ENCODE measurements around the gene MED16.
A peak's percentile ranks its signal among the peaks of the same experiment; 100 is the strongest.

The MED16 gene

GRCh38 chr19:939439-939838 lies 46.5 kb upstream of the MED16 start:
- H3K27ac ChIP-seq, result no peak overlapping the region
- TF ChIP-seq ZFX (IDR thresholded peaks at IDR 0.05; ENCODE audit: borderline replicate concordance) (no peak), CTCF (IDR thresholded peaks at IDR 0.05) (no peak)

- H3K27ac ChIP-seq, result no peak overlapping the region
Measured at GRCh38 chr19:938233-938923, 45.4 kb upstream of the MED16 start.

DNA sequence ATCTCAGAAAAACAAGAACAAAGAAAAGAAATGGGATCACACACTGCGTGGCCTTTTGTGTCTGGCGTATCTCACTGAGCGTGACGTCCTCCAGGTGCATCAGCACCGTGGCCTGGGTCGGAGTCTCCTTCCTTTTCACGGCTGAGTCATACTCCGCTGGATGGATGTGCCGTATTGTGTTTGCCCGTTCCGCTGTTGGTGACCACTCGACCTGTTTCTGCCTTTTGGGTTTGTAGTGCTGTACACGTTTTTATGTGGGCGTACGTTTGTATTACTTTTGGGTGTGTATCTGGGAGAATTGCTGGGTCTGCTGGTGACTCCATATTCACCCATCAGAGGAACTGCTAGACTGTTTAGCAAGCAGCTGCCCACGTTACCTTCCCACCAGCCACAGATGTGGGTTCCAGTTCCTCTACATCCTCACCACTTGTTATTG lies 44.3 kb upstream of the MED16 start:
- TF ChIP-seq CTCF (IDR thresholded peaks at IDR 0.05) (no peak), ZFX (IDR thresholded peaks at IDR 0.05; ENCODE audit: borderline replicate concordance) (no peak)
- H3K27ac ChIP-seq, result no peak overlapping the region

More at GRCh38 chr19:938233-938923, 45.4 kb upstream of the MED16 start:
- TF ChIP-seq CTCF (IDR thresholded peaks at IDR 0.05) (no peak), ZFX (IDR thresholded peaks at IDR 0.05; ENCODE audit: borderline replicate concordance) (no peak)

- TF ChIP-seq ZFX (IDR thresholded peaks at IDR 0.05; ENCODE audit: borderline replicate concordance), result no peak
- no peak for TF ChIP-seq CTCF (IDR thresholded peaks at IDR 0.05)
- no peak overlapping the region for H3K27ac ChIP-seq
Measured at GRCh38 chr19:936175-936546, 43.2 kb upstream of the MED16 start.

- peak overlapping the region; percentile 53 for H3K27ac ChIP-seq
- no peak for TF ChIP-seq ZFX (IDR thresholded peaks at IDR 0.05; ENCODE audit: borderline replicate concordance)
- TF ChIP-seq CTCF (IDR thresholded peaks at IDR 0.05), result no peak
Measured at GRCh38 chr19:934865-935479, 42.0 kb upstream of the MED16 start.

- TF ChIP-seq ZFX (IDR thresholded peaks at IDR 0.05; ENCODE audit: borderline replicate concordance) (no peak), CTCF (IDR thresholded peaks at IDR 0.05) (no peak)
- peak overlapping the region; percentile 53 for H3K27ac ChIP-seq
Measured at GRCh38 chr19:934197-934840, 41.3 kb upstream of the MED16 start.

DNA sequence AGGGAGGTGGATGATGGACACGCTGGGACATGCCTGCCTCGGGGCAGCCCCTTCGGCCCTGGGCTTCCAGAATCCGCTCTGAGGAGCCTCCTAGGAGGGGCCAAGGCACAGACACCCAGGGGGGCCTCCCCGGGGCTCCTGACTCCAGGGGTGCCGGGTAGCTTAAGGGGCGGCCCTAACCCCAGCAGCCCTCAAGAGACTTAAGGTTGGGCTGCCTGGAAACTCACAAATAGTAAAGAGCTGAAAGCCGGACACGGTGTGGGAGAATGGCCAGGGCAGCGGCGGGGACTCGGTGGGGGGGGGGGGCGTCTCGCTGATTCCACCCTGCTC lies 40.5 kb upstream of the MED16 start:
- H3K27ac ChIP-seq, result no peak overlapping the region

More for the DNA sequence above, 40.5 kb upstream of the MED16 start:
- TF ChIP-seq ZFX (IDR thresholded peaks at IDR 0.05; ENCODE audit: borderline replicate concordance) (no peak), CTCF (IDR thresholded peaks at IDR 0.05) (no peak)
